HG03175 (cell line): ENCODE data around the gene USHBP1.
A peak's percentile ranks its signal among the peaks of the same experiment; 100 is the strongest.

ENCODE experiments used
- ATAC-seq: cut with Tn5 transposase; IDR thresholded peaks from one replicate; pipeline ENCODE4 v1.9.1; 2021; ENCODE audit warnings: mild to moderate bottlenecking, moderate library complexity; ENCODE audit not compliant: unreplicated experiment

USHBP1 gene

DNA sequence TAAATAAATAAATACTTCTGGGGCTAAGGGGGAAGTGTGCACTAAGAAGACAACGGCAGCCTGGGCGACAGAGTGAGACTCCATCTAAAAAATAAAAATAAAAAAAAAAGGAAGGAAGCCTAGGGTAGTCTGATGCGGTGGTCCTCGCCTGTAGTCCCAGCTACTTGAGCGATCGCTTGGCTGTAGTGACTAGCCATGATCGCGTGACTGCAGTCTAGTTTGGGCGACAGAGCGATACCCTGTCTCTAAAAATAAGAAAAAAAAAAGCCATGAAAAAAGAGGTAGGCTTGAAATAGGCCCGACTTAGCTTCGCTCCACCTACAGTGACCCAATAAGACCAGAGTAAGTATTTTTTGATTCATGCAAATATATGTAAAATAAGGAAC lies 2.0 kb upstream of the USHBP1 start:
- no peak for ATAC-seq

DNA sequence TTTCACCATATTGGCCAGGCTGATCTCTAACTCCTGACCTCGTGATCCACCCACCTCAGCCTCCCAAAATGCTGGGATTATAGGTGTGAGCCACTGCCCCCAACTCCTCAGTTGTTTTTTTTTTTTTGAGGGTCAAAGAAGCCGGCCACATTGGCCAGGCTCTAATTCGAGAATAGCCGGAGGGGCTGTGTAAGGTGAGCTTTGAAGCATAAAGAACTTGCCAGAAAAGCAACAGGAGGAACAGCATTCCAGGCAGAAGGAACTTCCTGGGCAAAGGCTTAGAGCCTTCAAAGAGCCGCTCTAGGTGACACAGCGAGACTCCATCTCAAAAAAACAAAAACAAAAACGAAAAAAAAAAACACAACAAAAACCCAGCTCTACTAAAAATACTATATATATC lies 1.5 kb upstream of the USHBP1 start:
- no peak for ATAC-seq

DNA sequence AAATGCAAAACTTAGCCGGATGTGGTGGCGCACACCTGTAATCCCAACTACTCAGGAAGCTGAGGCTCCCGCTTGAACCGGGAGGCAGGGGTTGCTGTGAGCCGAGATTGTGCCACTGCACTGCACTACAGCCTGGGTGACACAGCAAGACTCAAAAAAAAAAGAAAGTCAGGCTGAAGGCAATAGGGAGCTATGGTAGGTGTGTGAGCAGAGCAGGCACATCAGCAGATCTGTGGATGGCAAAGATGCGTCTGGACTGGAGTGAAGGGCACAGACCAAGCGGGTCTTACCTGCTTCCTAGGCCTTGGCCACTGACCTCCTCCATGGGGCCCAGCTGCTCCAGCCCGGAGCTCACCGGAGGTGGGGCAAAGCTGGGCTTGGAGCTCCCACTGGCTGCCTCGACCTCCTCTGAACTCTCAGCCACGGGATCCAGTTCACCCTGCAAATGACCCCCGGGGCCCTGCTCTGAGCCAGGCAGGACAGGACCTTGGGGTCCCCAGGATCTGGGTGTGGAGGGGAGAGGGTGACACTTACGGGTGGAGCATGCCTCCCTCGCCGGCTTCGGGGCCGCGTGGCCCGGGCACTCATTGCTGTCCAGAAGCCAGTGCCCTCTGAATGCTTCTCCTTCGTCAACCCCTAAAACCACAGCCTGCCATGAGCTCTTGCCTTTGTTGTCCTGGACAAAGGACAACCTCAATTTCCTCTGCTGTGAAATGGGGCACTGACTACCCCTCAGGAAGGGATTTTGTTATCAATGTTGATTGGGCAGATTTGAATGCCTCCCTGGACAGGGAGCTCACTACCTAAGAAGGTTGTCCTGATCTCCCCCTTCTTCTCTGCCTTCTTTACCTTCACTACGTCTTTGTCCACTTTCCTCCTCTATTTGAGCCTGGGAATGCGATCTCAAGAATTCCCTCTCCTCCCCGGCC lies 569 bp downstream of the USHBP1 start:
- no peak for ATAC-seq

DNA sequence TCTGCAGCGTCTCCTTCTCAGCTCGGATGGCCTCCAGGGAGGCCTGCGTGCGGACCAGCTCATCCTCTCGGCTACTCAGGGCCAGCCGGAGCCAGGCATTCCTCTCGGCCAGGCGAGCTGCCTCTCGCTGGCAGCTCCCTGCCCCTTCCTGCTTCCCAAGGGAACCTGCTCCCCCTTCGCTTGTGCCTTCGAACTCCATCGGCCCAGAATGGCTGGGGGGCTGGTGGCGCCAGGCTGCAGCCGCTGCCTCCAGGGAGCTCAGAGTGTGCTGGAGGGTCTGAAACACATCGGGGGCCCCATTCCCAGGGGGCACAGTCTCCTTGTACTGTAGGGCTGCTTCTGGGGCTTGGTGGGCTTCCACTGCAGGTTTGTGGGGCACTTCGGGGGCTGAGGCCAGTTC lies 2.0 kb downstream of the USHBP1 start:
- ATAC-seq: no peak

- peak; percentile 81 for ATAC-seq
Observed at GRCh38 chr19:17260842-17261325, 3.7 kb downstream of the USHBP1 start.

- no peak for ATAC-seq
Observed at GRCh38 chr19:17259934-17260333, 4.6 kb downstream of the USHBP1 start.

- ATAC-seq: no peak
Observed at GRCh38 chr19:17259118-17259780, 5.3 kb downstream of the USHBP1 start.

DNA sequence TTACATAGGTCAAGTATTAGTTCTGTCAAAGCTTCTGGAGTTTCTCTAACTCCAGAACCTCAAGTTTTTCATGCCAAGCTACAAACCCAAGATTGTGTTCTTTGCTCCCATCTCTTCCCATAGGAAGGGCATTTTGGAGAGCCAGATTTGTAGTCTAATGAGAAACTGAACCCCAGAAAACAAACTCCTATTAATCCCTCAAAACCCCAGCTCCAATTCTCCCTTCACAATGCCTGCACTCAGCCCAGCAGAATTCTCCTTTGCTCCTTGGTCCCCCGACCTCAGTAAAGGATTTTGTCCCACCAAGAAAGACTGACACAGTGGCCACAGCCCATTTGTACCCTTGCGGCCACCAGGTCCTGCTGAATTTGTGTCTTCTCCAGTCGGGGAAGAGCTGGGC lies 8.4 kb downstream of the USHBP1 start:
- ATAC-seq: no peak

GRCh38 chr19:17255150-17255621 lies 9.4 kb downstream of the USHBP1 start:
- ATAC-seq: no peak

- ATAC-seq: no peak
Observed at GRCh38 chr19:17254636-17255035, 9.9 kb downstream of the USHBP1 start.

- ATAC-seq: no peak
Observed at GRCh38 chr19:17249887-17250548, 14.5 kb downstream of the USHBP1 start.

- ATAC-seq: no peak
Observed at GRCh38 chr19:17248011-17248776, 16.4 kb downstream of the USHBP1 start.

GRCh38 chr19:17246681-17247425 lies 17.7 kb downstream of the USHBP1 start:
- no peak for ATAC-seq

DNA sequence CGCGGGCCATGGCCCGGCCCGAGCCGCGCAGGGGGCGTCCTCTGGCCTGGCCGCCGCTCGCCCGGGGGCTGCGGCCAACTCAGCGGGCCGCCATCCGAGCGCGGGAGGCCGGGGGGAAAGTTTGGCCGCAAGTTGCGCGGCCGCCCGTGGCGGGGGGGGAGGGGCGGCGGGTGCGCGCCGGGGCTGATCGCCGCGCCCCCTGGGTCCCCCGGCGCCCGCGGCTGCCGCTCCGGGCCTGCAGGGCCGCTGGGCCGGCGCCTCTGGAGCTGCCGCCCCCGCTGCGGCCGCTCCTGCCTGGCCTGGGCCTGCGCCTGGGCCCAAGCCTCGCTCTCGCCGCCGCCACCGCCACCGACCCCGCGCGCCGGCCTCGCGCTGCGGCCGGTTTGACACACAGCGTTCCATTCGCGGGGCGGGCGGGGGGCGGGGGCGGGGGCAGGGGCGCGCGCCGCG lies 19.0 kb downstream of the USHBP1 start, which contains the start of gene NR2F6:
NR2F6 (minus strand) TSS at position 385 of the 450 bp plus-strand sequence. CDS start 699 bp downstream, outside the sequence.
- ATAC-seq: no peak

- peak; percentile 15 for ATAC-seq
Observed at GRCh38 chr19:17244618-17245534, 19.7 kb downstream of the USHBP1 start.

- ATAC-seq: no peak
Observed at GRCh38 chr19:17243830-17244617, 20.5 kb downstream of the USHBP1 start.

- no peak for ATAC-seq
Observed at GRCh38 chr19:17243211-17243829, 21.2 kb downstream of the USHBP1 start.
